Activated CD4-positive, alpha-beta T cell treated with anti-CD3 and anti-CD28 coated beads, Interleukin-2, amount 50 U/mL, for 16 hours (primary cell): ENCODE results near the gene MAML2.
"Not testable (repeated sequence)": the region's sequence is repeated elsewhere in the genome, so short reads cannot be mapped to it uniquely, and the experiment has no call there.

Experiments
- DNase-seq: peaks from one replicate; pipeline ENCODE4 v3.0.0-alpha.2; 2020

MAML2 gene

GRCh38 chr11:96288915-96289314 is 54.1 kb downstream of the MAML2 start:
- peak; percentile 33 for DNase-seq

- DNase-seq = no peak
Measured at GRCh38 chr11:96287822-96288439, 55.1 kb downstream of the MAML2 start.

DNA sequence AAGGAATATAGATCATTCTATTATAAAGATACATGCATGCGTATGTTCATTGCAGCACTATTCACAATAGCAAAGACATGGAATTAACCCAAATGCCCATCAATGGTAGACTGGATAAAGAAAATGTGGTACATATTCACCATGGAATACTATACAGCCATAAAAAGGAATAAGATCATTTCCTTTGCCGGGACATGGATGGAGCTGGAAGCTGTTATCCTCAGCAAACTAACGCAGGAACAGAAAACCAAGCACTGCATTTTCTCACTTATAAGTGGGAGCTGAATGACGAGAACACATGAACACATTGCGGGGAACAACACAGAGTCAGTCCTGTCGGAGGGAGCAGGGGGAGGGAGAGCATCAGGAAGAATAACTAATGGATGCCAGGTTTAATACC is 57.0 kb downstream of the MAML2 start:
- not testable (repeated sequence) for DNase-seq

GRCh38 chr11:96284917-96285316 is 58.1 kb downstream of the MAML2 start:
- DNase-seq = peak; percentile 72

DNA sequence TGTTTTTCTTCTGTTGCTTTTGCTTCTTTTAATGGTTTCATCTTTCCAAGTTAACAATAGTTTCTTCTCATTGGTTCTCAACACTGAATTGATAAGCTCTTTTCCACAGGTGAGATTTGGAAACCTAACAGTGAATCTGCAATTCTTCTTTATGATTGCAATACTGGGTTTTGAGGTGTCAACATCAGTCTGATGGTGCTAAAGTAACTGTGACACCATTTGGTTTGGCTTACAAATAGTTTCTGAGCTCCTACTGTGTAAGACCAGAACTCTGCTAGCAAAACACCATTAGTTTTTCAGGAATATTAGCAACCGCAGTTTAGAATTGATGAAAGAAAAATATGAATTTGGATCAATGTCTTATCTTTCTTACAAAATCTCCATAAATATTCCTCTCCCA is 58.6 kb downstream of the MAML2 start:
- DNase-seq = no peak

- DNase-seq = no peak
Measured at GRCh38 chr11:96282625-96283220, 60.3 kb downstream of the MAML2 start.

- no peak for DNase-seq
Measured at GRCh38 chr11:96280444-96280843, 62.6 kb downstream of the MAML2 start.

- no peak for DNase-seq
Measured at GRCh38 chr11:96279896-96280290, 63.1 kb downstream of the MAML2 start.

- no peak for DNase-seq
Measured at GRCh38 chr11:96279018-96279895, 63.7 kb downstream of the MAML2 start.

- peak; percentile 22 for DNase-seq
Measured at GRCh38 chr11:96278039-96278897, 64.7 kb downstream of the MAML2 start.

GRCh38 chr11:96277696-96278038 is 65.3 kb downstream of the MAML2 start:
- no peak for DNase-seq

DNA sequence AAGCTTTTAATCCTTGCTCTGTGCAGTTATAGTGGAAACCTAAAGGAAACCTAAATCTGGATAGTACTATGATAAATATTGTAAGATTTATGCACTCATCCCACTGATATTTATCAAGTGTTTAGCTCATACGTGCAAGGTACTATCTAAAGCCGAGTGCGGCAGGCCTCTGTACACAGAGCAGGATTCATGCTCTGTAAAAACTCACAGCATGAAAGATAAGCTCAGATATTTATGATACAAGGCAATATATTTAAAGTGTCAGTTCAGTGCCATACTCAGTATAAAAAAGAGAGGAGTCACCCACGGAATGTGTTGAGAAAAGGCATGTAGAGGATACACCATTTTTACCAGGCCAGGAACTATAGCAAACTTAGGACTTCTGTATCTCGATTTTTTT is 66.2 kb downstream of the MAML2 start:
- no peak for DNase-seq

- DNase-seq = no peak
Measured at GRCh38 chr11:96275801-96276594, 67.0 kb downstream of the MAML2 start.

- DNase-seq = no peak
Measured at GRCh38 chr11:96273507-96273906, 69.5 kb downstream of the MAML2 start.

GRCh38 chr11:96272529-96273222 is 70.3 kb downstream of the MAML2 start:
- DNase-seq = peak; percentile 27

DNA sequence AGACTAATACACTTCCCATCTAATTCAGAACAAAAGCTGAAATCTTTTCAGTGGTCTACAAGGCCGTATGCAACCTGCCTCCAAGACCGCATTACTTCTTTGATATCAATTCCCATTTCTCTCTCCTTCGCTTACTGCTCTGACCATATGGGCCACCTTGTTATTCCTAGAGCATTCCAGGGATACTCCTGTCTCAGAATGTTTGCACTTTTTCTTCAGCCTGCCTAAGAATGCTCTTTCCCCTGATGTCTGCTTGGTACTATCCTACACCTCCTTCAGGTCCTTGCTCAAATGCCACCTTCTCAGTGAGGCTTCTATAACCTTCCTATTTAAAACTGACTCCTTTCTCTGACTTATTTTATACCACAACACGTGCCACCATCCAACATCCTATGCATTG is 71.2 kb downstream of the MAML2 start:
- DNase-seq = no peak

- not testable (repeated sequence) for DNase-seq
Measured at GRCh38 chr11:96271352-96271751, 71.6 kb downstream of the MAML2 start.

- DNase-seq = not testable (repeated sequence)
Measured at GRCh38 chr11:96268527-96268926, 74.5 kb downstream of the MAML2 start.

DNA sequence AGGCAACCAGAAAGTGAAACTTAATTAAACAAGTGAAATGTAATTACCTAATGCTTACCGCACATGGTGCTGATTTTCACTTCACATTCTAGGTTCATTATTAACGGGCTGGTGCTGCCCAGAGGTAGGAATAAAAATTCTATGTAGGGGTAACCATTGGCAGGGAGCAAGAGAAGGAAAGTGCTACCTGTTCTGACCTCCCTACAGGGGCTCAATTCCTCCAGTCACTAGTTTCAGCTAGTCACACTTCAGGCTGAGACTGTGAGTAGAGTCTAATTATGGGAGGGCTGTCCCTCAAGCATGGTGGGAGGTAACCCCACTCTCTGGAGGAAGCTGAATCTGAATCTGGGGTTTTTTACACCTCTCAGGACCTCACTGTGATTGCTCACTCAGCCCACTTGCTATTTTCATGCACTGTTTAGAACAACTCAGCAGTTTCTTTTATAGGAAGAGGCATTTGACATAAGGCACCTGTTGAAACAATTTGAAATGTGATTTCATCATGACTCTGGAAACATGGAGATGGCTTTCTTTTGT is 75.4 kb downstream of the MAML2 start:
- DNase-seq = peak; percentile 74

GRCh38 chr11:96267001-96267495 is 75.9 kb downstream of the MAML2 start:
- DNase-seq = no peak

DNA sequence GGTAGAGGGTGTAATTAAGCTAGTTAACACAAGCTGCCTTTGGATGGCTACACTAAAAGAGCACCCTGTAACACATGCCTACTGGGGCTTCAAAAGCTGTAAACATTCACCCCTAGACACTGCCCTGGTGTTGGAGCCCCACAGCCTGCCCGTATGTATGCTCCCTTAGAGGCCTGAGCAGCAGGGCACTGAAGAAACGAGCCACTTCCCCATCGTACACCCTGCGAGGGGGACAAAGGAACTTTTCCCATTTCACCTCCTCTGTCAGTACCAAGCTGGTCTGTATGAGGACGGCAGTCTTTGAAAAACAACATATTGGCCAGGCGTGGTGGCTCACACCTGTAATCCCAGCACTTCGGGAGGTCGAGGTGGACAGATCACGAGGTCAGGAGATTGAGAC is 77.0 kb downstream of the MAML2 start:
- DNase-seq = no peak
